Measurements from ENCODE around the gene MTF1.

DNA sequence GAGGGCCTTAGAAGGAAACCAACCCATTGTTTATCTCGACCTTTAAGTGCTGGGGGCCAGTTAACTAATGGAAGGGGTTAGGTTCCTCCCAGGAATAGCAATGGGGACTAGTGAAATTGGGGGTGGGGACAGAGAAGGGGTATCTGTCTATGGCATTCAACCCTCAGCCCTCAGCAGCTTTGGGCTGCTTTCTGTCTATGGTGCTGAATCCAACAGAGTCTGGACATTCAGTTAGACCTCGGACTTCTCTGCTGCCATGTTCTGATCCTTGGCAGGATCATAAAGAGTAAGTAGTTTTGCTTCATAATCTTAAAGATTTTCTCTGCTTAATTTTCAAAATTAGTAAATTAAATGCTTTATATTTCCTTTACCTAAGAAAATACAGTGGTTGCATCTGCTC lies 91.9 kb downstream of the MTF1 start:
- TF ChIP-seq, protein P1, sequence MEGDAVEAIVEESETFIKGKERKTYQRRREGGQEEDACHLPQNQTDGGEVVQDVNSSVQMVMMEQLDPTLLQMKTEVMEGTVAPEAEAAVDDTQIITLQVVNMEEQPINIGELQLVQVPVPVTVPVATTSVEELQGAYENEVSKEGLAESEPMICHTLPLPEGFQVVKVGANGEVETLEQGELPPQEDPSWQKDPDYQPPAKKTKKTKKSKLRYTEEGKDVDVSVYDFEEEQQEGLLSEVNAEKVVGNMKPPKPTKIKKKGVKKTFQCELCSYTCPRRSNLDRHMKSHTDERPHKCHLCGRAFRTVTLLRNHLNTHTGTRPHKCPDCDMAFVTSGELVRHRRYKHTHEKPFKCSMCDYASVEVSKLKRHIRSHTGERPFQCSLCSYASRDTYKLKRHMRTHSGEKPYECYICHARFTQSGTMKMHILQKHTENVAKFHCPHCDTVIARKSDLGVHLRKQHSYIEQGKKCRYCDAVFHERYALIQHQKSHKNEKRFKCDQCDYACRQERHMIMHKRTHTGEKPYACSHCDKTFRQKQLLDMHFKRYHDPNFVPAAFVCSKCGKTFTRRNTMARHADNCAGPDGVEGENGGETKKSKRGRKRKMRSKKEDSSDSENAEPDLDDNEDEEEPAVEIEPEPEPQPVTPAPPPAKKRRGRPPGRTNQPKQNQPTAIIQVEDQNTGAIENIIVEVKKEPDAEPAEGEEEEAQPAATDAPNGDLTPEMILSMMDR (IDR thresholded peaks at IDR 0.05), result no peak
- TF ChIP-seq POLR2A (IDR thresholded peaks at IDR 0.05) (no peak), POLR2AphosphoS5 (IDR thresholded peaks at IDR 0.05) (no peak)

All from breast epithelium (tissue), 3 donors.